ENCODE results near the gene SLC35B2. TPM values are rescaled to one million over a fixed set of nuclear protein-coding genes. Genes with fewer than 3 reads are reported as not detected.

The SLC35B2 gene
- total and polyA plus RNA-seq, 2 experiments from 2014 or later = 14.0 to 30.9 TPM

DNA sequence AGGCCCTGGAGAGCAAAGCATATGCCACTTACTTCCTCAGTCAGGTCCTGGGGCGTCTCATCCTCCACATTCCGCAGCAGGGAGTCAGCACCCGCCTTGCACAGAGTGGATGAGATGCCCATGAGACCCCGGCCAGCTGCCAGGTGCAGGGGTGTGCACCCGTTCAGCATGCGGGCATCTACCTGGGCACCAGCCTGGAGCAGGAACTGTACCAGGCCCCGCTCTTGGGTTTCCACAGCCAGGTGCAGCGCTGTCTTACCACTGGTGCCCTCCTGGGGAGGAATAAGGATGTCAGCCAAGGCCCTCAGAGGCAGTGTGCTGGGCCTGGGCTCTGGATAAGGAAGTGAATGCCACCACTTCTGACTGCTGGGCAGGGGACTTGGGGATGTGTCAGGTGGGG is 2.7 kb upstream of the SLC35B2 start:
- H3K4me3 ChIP-seq = no peak overlapping the region
- Mint-ChIP-seq H3K27me3 (ENCODE audit: insufficient read depth, low read depth, poor library complexity) (peaks cover 40% of the 10 kb centered on the region), H3K27ac (no peak overlapping the region), H3K36me3 (ENCODE audit: low read depth) (peaks cover 33% of the 10 kb centered on the region), H3K4me1 (peaks cover 53% of the 10 kb centered on the region), H3K9me3 (peaks cover 7% of the 10 kb centered on the region), H3K4me3 (no peak overlapping the region)
- H3K36me3 ChIP-seq (ENCODE audit: insufficient read depth) = no peaks in the 10 kb centered on the region
- no peak overlapping the region for H3K27ac ChIP-seq (ENCODE audit: low read depth)
- peaks cover 16% of the 10 kb centered on the region; the same call in 1 of the 2 replicates for H3K79me2 ChIP-seq (replicated peaks; ENCODE audit: insufficient read depth)
- H3K4me2 ChIP-seq = no peak overlapping the region
- peaks cover 19% of the 10 kb centered on the region for H3F3A ChIP-seq (replicated peaks; ENCODE audit: low read depth)
- TF ChIP-seq JUNB (IDR thresholded peaks at IDR 0.05; ENCODE audit: unreplicated experiment) (no peak), CREB1 (CRISPR knock-in tag; IDR thresholded peaks at IDR 0.05; ENCODE audit: low read depth) (no peak), STAT1 (IDR thresholded peaks at IDR 0.05; ENCODE audit: unreplicated experiment) (no peak), EZH2 (IDR thresholded peaks at IDR 0.05; ENCODE audit: low read depth, unreplicated experiment) (no peak), POLR2AphosphoS5 (IDR thresholded peaks at IDR 0.05; ENCODE audit: low read depth) (no peak), ZNF114 (CRISPR knock-in tag; IDR thresholded peaks at IDR 0.05) (no peak)
- TF ChIP-seq, protein P1, sequence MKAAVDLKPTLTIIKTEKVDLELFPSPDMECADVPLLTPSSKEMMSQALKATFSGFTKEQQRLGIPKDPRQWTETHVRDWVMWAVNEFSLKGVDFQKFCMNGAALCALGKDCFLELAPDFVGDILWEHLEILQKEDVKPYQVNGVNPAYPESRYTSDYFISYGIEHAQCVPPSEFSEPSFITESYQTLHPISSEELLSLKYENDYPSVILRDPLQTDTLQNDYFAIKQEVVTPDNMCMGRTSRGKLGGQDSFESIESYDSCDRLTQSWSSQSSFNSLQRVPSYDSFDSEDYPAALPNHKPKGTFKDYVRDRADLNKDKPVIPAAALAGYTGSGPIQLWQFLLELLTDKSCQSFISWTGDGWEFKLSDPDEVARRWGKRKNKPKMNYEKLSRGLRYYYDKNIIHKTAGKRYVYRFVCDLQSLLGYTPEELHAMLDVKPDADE (IDR thresholded peaks at IDR 0.05) = no peak
- TF ChIP-seq, protein P2, sequence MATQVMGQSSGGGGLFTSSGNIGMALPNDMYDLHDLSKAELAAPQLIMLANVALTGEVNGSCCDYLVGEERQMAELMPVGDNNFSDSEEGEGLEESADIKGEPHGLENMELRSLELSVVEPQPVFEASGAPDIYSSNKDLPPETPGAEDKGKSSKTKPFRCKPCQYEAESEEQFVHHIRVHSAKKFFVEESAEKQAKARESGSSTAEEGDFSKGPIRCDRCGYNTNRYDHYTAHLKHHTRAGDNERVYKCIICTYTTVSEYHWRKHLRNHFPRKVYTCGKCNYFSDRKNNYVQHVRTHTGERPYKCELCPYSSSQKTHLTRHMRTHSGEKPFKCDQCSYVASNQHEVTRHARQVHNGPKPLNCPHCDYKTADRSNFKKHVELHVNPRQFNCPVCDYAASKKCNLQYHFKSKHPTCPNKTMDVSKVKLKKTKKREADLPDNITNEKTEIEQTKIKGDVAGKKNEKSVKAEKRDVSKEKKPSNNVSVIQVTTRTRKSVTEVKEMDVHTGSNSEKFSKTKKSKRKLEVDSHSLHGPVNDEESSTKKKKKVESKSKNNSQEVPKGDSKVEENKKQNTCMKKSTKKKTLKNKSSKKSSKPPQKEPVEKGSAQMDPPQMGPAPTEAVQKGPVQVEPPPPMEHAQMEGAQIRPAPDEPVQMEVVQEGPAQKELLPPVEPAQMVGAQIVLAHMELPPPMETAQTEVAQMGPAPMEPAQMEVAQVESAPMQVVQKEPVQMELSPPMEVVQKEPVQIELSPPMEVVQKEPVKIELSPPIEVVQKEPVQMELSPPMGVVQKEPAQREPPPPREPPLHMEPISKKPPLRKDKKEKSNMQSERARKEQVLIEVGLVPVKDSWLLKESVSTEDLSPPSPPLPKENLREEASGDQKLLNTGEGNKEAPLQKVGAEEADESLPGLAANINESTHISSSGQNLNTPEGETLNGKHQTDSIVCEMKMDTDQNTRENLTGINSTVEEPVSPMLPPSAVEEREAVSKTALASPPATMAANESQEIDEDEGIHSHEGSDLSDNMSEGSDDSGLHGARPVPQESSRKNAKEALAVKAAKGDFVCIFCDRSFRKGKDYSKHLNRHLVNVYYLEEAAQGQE (IDR thresholded peaks at IDR 0.05; ENCODE audit: unreplicated experiment) = no peak
- H3K9me2 ChIP-seq (ENCODE audit: insufficient read depth) = no peaks in the 10 kb centered on the region
- H4K20me1 ChIP-seq (replicated peaks; ENCODE audit: insufficient read depth) = peaks cover 6% of the 10 kb centered on the region; the same call in 1 of the 2 replicates
- DNase-seq (ENCODE audit: low spot score) (no peak), ATAC-seq (no peak)
- H3K4me1 ChIP-seq (ENCODE audit: insufficient read depth) = peaks cover 17% of the 10 kb centered on the region
- H2AFZ ChIP-seq = no peak overlapping the region
- H3K27me3 ChIP-seq (ENCODE audit: insufficient read depth) = peaks cover 5% of the 10 kb centered on the region; the same call in 1 of the 2 replicates

DNA sequence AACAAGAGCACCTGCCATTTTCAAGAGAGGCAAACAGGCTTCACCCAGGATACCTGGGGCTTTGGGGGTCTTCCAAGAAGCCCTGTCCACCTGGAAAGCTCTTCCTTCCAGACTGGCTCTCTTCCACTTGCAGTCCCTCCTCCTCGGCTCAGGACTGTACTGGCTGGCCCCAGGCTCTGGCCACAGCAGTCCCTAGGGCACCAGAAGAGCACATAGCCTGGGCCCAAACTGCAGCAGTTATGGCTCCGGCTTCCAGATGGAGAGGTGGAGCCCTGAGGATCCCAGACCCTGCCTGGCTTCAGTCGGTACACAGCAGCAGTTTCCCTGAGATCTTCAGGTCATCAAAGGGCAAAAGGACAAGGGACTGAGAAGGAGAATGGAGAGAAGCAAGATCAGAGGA is 1.6 kb upstream of the SLC35B2 start:
- no peak overlapping the region for H2AFZ ChIP-seq
- peaks cover 30% of the 10 kb centered on the region for H3F3A ChIP-seq (replicated peaks; ENCODE audit: low read depth)
- no peak overlapping the region for H3K4me3 ChIP-seq
- H3K36me3 ChIP-seq (ENCODE audit: insufficient read depth) = peaks cover 5% of the 10 kb centered on the region
- DNase-seq (ENCODE audit: low spot score) (no peak), ATAC-seq (no peak)
- H3K4me2 ChIP-seq = no peak overlapping the region
- Mint-ChIP-seq H3K27ac (no peak overlapping the region), H3K9me3 (peaks cover 7% of the 10 kb centered on the region), H3K27me3 (ENCODE audit: insufficient read depth, low read depth, poor library complexity) (peaks cover 46% of the 10 kb centered on the region), H3K4me3 (peak overlapping the region; percentile 78; the same call in 2 of the 3 replicates), H3K4me1 (peaks cover 51% of the 10 kb centered on the region), H3K36me3 (ENCODE audit: low read depth) (peaks cover 44% of the 10 kb centered on the region)
- H4K20me1 ChIP-seq (replicated peaks; ENCODE audit: insufficient read depth) = peaks cover 6% of the 10 kb centered on the region; the same call in 1 of the 2 replicates
- peaks cover 11% of the 10 kb centered on the region for H3K4me1 ChIP-seq (ENCODE audit: insufficient read depth)
- H3K79me2 ChIP-seq (replicated peaks; ENCODE audit: insufficient read depth) = peaks cover 13% of the 10 kb centered on the region; the same call in 1 of the 2 replicates
- H3K27ac ChIP-seq (ENCODE audit: low read depth) = no peak overlapping the region
- H3K27me3 ChIP-seq (ENCODE audit: insufficient read depth) = no peaks in the 10 kb centered on the region
- H3K9me2 ChIP-seq (ENCODE audit: insufficient read depth) = no peaks in the 10 kb centered on the region
- no peak for TF ChIP-seq STAT1 (IDR thresholded peaks at IDR 0.05; ENCODE audit: unreplicated experiment)
- TF ChIP-seq CREB1 (CRISPR knock-in tag; IDR thresholded peaks at IDR 0.05; ENCODE audit: low read depth) = no peak
- TF ChIP-seq, protein P3, sequence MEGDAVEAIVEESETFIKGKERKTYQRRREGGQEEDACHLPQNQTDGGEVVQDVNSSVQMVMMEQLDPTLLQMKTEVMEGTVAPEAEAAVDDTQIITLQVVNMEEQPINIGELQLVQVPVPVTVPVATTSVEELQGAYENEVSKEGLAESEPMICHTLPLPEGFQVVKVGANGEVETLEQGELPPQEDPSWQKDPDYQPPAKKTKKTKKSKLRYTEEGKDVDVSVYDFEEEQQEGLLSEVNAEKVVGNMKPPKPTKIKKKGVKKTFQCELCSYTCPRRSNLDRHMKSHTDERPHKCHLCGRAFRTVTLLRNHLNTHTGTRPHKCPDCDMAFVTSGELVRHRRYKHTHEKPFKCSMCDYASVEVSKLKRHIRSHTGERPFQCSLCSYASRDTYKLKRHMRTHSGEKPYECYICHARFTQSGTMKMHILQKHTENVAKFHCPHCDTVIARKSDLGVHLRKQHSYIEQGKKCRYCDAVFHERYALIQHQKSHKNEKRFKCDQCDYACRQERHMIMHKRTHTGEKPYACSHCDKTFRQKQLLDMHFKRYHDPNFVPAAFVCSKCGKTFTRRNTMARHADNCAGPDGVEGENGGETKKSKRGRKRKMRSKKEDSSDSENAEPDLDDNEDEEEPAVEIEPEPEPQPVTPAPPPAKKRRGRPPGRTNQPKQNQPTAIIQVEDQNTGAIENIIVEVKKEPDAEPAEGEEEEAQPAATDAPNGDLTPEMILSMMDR (conservative IDR thresholded peaks at IDR 0.05; ENCODE audit: low read depth in 2 of 2) = no peak
- TF ChIP-seq, protein P2 (IDR thresholded peaks at IDR 0.05; ENCODE audit: unreplicated experiment) = no peak
- no peak for TF ChIP-seq ZNF114 (CRISPR knock-in tag; IDR thresholded peaks at IDR 0.05)
- TF ChIP-seq EZH2 (IDR thresholded peaks at IDR 0.05; ENCODE audit: low read depth, unreplicated experiment) = no peak

Data from GM23338 (cell line).